ENCODE results near the gene ADGRD1. TPM values are rescaled to one million over a fixed set of nuclear protein-coding genes. Genes with fewer than 3 reads are reported as not detected.

ADGRD1 gene
- polyA plus RNA-seq, 4 donors, result 14.9 to 19.3 (median 18.1) TPM

DNA sequence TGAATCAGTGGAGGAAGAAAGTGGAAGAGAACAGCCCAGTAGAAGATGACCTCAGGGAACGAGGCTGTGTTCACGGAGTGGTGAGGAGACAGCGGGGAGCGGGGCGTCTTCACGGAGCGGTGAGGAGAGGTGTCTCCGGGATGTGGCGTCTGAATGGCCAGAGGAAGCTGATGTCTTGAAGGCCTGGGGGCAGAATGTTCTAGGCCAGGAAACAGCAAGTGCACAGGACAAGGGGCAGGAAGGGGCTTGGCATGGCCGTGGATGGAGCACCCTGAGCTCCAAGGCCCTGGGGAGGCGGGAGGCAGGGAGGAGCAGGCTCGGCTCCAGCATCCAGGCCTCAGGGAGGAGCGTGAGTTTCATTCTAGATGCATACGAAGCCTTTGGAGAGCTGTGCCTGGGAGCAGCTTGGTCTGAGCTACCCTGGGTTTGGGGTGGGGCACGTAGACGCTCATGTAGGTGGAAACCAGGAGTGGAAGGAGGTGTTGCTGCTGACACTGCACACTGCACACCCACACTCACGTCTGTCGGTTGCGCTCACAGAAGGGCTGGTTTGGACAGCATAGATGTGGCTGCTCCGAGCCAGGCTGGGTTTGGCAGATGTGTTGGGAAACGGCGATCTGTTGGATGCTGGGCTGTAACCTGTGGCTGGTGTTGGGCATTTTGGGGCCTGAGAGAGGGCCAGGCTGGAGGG, 131.6 kb downstream of the ADGRD1 start:
- DNase-seq (ENCODE audit: low read depth in 4 of 4, low spot score in 3 of 4), result no peak

GRCh38 chr12:131085816-131086591, 132.3 kb downstream of the ADGRD1 start:
- no peak for DNase-seq (ENCODE audit: low read depth in 4 of 4, low spot score in 3 of 4)

GRCh38 chr12:131087302-131087818, 133.7 kb downstream of the ADGRD1 start:
- DNase-seq (ENCODE audit: low read depth in 4 of 4, low spot score in 3 of 4), result no peak

DNA sequence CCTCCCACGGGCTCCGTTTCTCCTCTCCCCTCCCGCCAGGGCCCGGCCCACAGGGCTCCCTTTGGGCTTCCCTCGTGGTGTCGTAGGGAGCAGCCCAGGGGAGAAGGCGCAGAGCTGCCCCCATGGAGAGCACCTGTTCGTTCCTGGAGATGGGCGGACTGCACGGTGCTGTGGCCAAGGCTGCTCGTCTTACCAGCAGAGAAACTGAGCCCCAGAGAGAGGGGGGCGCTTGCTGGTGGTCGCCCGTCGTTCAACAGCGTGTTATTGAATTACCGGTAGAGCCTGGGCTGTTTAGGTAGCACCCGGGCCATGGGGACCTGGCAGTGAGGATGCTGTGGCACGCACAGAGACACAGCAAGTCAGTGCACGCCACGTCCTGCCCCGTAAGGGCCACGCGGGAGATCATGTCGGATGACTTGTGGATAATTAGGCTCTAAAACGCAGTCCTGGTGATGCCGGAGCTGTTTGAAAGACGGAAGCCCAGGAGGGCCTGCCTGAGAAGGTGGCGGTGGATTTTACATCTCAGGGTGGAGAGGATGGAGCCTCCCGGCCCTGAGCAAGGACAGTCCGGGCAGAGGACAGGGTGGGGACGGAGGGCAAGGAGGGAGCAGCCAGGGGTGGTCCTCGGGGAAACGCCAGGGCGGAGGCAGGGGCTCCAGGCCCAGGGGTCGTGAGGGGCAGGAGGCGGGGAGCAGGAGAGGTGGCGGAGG, 134.4 kb downstream of the ADGRD1 start:
- no peak for DNase-seq (ENCODE audit: low read depth in 4 of 4, low spot score in 3 of 4)

GRCh38 chr12:131088701-131089530, 135.2 kb downstream of the ADGRD1 start:
- DNase-seq (ENCODE audit: low read depth in 4 of 4, low spot score in 3 of 4), result no peak

DNA sequence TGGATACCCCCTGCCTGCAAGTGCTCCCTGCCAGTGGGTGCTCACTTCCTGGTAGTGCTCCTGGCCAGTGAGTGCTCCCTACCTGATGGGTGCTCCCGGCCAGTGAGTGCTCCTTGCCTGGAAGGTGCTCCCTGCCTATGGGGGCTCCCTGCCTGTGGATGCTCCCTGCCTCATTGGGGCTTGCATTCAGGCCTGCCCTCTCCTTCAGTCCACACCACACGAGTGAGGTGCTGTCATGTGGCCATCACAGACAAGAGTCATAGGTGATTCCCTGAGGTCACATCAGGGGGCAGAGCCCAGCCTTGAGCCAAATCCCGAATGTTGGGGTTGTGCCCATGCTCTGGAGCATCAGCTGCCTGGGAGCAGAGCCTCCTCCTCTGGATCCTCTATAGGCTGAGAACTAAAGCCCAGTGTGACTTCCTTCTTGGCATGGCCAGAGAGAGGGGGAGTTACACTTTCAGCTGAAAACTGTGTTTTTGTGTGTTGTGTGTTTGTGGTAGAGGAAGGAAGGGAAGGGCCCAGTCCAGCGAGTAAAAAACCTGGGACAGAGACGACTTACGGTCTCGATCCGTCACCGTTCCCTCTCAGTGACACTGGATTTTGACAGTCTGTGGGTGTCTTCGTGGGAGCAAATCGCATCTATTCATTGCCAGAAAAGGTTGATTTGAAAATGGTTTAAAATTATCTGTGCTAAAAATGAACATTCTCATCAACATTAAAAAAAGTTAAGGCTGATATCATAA, 136.0 kb downstream of the ADGRD1 start:
- no peak for DNase-seq (ENCODE audit: low read depth in 4 of 4, low spot score in 3 of 4)

DNA sequence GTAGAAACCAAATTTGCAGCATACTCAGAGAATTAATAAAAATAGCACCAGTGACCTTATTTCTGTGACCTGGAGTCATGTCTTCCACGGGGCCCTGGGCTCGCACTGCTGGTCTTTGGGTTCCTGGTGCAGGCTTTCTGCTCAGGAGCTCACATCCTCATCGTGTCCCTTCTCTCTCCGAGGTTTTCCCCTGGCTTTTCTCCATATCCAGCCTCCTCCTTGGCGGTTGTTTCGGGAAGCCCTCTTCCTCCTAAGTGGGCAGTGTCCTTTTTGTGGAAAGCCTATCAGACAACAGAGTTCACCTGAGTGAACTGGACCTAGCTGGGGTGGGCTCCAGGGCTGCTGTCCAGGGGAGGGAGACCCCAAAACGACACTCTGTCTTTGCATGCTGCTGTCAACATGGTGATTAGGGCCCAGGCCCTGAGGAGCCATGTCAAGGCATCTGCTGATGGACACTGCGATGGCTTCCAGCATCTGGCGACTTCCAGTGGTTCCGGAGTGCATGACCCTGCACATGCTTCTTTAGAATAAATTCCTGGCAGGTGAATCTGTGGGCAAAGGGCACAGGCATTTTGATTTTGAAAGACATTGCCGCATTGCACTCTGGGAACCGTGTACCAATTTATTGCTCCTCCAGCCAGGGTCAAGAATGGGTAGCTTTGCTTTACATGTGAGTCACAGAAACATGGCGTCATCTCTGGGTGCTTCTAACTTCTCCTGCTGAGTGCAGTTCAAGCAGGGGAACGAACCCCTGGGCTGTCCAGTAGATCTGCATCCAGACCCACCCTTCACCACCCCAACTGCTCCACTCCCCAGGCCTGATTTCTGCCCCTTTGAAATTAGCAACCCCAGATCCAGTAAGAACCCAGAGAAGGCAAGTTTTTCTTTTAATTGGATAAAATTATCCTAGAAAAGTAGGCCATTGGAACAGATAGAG, 136.8 kb downstream of the ADGRD1 start:
- no peak for DNase-seq (ENCODE audit: low read depth in 4 of 4, low spot score in 3 of 4)

DNA sequence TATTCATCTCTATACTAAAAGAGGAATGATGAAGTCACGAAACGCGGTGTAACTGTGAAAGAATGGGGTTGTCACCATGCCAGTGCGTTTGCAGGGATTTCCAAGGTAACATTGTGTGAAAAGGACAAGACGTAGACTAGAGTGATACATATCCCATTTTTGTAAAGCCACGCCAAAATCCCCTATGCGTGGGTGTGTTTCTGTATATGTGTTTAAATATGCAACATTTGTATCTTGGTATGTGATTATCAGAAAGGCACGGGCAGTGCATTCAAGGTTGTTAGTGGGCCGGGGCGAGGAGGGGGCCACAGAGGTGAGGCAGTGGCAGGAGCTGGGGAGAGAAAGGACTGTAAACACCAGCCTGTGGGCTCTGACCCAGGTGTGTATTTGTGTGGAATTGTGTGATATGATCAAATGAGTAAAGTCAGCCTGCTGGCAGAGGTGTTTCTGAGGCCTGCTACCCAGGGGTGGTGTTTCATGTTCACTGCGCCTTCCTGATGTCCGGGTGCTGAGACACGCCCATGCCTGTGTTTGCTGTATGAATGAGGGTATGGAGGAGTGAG, 137.8 kb downstream of the ADGRD1 start:
- DNase-seq (ENCODE audit: low read depth in 4 of 4, low spot score in 3 of 4), result no peak

DNA sequence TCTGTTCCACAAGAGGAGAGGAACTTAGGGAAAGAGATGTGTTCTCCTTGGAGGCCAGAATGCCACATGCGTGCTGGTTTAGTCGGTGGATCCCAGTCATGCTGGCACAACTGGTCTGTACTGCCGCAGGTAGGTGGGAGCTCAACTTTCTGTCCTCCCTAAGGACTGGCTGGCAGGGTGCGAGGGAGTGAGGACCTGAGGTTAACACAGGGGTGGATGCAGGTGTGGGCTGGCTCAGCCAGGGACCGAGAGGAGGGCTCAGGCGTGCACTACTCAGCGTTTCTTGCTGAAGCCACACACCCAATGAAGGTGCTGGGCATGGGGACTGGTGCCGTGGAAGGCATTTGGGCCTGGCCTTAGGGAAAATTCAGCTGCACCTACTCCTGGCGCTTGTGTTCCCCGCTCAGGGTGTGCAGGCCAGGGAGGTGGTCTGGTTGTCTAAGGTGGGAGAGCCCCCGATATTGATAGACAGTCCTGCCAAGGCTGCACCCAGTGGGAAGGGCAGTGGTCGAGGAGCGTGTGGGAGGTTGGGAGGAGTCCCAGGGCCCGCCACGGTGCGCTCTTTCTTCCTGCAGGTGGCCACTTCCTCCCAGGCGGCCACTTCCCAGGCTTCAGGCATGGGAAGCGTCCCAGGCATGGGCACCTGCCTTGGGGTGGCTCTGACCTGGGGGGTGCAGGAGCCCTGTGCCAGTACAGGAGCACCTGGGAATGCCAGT, 138.4 kb downstream of the ADGRD1 start:
- DNase-seq (ENCODE audit: low read depth in 4 of 4, low spot score in 3 of 4), result no peak

- DNase-seq (ENCODE audit: low read depth in 4 of 4, low spot score in 3 of 4), result no peak
Measured at GRCh38 chr12:131092901-131093603, 139.3 kb downstream of the ADGRD1 start.

DNA sequence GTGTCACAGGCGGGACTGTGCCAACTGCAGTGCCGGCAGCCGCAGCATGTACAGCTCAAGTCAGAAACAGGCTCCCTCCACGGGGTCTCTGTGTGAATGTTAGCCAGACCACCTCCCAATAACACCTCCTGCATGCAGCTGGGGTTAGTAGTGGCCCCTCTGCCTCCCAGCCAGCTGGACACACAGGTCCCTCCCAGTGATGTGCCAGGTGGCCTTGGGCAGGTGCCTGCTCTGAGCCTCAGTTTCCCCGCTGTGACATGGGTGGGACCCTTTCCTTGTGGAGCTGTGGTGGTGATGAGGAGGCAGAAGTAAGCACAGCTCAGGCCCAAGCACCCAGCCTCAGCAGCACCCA, 139.9 kb downstream of the ADGRD1 start:
- DNase-seq (ENCODE audit: low read depth in 4 of 4, low spot score in 3 of 4), result no peak

DNA sequence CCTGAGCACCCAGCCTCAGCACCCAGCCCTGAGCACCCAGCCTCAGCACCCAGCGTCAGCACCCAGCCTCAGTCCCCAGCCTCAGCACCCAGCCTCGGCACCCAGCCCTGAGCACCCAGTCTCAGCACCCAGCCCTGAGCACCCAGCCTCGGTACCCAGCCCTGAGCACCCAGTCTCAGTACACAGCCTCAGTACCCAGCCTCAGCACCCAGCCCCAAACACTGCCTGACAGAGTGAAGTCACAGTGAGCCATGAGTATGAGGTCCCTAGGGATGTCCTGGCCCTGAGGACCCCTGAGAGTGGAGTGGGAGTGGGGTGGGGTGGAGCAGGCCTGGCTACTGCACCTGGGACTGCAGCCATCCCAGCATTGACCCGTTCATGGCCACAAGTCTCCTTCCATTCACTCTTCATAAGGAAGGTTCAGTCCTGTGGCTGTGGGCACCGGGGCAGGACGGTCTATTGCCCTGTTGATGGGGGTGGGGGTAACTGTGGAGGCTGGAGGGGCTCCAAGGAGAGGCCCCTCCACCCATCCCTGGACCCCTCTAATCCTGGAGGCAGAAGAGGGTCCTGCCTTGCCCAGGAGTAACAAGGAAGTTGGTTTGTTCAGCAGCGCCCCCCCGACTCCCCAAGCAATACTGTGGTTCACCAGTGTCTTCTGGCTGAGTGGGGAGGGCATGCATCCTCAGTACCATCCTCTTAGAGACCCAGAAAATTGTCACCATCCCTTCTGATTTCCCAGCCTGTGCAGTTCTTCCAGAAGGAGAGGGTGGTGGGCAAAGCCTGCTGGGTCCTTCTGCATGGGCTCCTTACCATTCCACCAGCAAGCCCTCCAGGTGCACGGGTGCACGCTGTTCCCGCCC, 140.5 kb downstream of the ADGRD1 start:
- no peak for DNase-seq (ENCODE audit: low read depth in 4 of 4, low spot score in 3 of 4)

DNA sequence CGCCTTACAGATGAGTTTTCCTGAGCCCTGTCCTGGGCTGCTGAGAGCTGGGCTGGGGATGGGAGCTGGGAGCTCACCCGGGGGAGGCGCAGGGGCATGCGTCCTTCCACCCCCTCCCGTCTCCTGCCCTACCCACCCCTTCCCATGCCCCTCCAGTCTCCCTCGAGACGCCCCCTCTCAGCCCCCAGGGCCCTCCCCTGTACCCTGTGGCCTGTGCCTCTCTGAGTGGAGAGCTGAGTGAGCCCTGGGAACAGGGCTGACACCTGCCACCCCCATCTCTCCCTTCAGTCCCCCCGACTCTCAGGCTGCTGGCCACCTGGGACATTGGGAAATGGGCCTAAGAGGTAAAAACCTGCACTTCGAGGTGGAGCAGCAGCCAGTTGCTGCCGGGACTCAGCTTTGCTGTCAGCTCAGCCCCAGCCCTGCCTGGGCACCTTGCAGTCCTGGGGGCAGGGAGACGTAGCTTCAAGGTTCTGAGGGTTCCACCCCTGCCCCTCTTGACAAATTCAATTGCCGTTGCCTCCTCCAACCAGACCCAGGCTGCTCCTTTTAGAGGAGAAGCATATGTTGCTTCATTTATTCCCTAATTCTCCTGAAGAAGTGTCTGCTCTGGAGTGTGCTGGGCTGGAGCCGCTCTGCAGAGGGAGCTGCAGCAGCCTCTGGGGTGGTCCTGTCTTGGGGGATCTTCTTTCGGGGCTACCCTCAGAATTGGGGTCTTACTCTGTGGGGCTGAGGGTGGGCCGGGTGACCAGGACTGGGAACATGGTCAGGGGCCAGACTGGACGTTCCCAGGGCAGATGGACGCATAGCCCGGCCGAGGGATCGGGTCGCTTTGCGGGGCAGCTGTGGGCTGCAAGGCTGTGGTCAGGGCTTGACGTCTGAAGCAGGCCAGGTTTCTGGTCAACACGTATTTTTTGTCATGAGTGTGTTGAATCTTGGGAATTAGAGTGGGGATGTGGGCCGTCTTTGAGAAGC, 141.4 kb downstream of the ADGRD1 start:
- no peak for DNase-seq (ENCODE audit: low read depth in 4 of 4, low spot score in 3 of 4)

- DNase-seq (ENCODE audit: low read depth in 4 of 4, low spot score in 3 of 4), result no peak
Measured at GRCh38 chr12:131095826-131096680, 142.3 kb downstream of the ADGRD1 start.
